Effector memory CD4-positive, alpha-beta T cell (primary cell): ENCODE results near the gene CD274.

ENCODE experiments used
- DNase-seq, 3 donors: peaks; one replicate each; pipeline ENCODE4 v3.0.0-alpha.2; 2020
- H3K27ac ChIP-seq: 2 replicates; pipeline ENCODE4 v1.7.0; 2013; ENCODE audit warnings: mild to moderate bottlenecking, low read length, moderate library complexity; ENCODE audit not compliant: insufficient read depth, poor library complexity, severe bottlenecking
- H3K27me3 ChIP-seq: replicated peaks from 2 replicates; pipeline ENCODE4 v1.7.0; 2013; ENCODE audit warnings: mild to moderate bottlenecking, low read length; ENCODE audit not compliant: insufficient read depth, control insufficient read depth, poor library complexity, severe bottlenecking
- H3K36me3 ChIP-seq: 2 replicates; pipeline ENCODE4 v1.7.0; 2013; ENCODE audit warnings: mild to moderate bottlenecking, low read length, moderate library complexity; ENCODE audit not compliant: control insufficient read depth, insufficient read depth
- H3K4me1 ChIP-seq: 2 replicates; pipeline ENCODE4 v1.7.0; 2013; ENCODE audit warnings: low read length, mild to moderate bottlenecking; ENCODE audit not compliant: control insufficient read depth, insufficient read depth, poor library complexity, severe bottlenecking
- H3K4me3 ChIP-seq: 2 replicates; pipeline ENCODE4 v1.7.0; 2013; ENCODE audit warnings: low read length, low read depth, mild to moderate bottlenecking; ENCODE audit not compliant: insufficient read depth, poor library complexity, severe bottlenecking
- H3K9me3 ChIP-seq: 2 replicates; pipeline ENCODE4 v1.7.0; 2013; ENCODE audit warnings: mild to moderate bottlenecking, low read length, moderate library complexity; ENCODE audit not compliant: control insufficient read depth

The CD274 gene

DNA sequence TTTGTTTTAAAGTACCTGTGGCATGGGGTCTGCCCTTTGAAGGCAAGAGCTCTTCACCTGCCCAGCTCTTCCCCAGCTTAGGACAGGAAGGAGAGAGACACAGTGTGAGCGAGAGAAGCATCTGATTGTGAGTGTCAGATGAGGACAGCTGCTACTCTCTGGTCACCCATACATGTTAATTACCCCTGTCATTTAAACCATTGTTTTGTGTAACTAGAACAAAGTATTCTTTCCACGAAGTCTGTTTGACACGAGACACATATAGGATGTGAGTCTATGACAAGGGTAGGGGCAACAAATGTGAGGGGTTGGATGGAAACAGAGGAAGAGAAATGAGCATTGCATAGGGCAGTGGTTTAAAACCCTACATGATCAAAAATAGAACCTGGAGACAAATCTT lies 3.0 kb upstream of the CD274 start:
- Histone ChIP-seq H3K36me3 (no peaks in the 10 kb centered on the region), H3K27ac (no peak overlapping the region), H3K9me3 (no peaks in the 10 kb centered on the region), H3K4me3 (no peak overlapping the region), H3K27me3 (no peaks in the 10 kb centered on the region), H3K4me1 (peaks cover 22% of the 10 kb centered on the region)
- no peak for DNase-seq

GRCh38 chr9:5448016-5448415 lies 2.3 kb upstream of the CD274 start:
- Histone ChIP-seq H3K27ac (no peak overlapping the region), H3K9me3 (no peaks in the 10 kb centered on the region), H3K4me1 (peaks cover 22% of the 10 kb centered on the region), H3K4me3 (no peak overlapping the region), H3K36me3 (no peaks in the 10 kb centered on the region), H3K27me3 (no peaks in the 10 kb centered on the region)
- no peak for DNase-seq

DNA sequence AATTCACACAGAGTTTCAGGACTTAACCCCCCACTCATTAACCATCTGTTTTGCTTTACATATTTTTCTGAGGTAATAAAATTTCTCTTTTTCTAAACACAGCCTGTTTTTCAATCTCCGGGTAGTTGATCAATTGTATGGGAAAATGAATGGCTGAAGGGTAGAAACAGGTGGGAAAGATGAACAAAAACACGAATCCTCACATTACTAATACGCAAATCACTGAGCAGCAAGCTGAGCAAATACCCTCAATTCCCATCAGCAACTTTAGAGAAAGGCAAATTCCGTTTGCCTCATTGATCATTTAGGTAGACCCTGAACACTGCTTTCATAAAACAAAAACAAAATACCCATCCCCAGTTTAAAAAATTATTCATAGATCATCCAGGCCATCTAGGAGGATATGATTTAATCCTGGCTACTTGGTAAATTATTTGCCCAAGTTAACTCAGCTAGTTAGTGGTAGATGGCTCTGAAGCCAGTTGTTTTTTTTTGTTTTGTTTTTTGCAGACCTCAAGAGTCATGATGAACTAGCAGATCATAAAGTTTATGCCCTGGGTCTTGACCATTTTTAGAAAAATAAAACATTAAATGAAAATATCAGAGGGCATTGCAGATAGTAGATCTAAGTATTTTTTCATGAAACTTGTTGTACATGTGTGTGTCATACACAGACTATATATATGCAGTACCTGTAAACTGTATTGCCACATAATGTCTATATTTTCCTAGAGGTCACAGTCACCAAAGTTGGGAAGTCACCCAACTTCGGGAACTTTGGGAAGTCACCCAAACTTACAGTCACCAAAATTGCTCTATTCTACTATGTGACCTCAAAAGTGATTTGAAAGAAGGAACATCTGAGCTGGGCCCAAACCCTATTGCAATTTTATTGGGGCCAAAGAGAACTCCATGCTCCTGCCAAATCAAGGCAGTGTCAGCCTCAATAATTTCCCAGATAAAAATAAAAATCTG lies 1.6 kb upstream of the CD274 start:
- Histone ChIP-seq H3K4me3 (no peak overlapping the region), H3K36me3 (no peaks in the 10 kb centered on the region), H3K27me3 (no peaks in the 10 kb centered on the region), H3K27ac (peak overlapping the region; percentile 92), H3K9me3 (no peaks in the 10 kb centered on the region), H3K4me1 (peaks cover 22% of the 10 kb centered on the region)
- DNase-seq, result no peak

- DNase-seq, result no peak
- H3K27ac ChIP-seq, result peak overlapping the region; percentile 92
- no peaks in the 10 kb centered on the region for H3K36me3 ChIP-seq
- H3K4me3 ChIP-seq, result peak overlapping the region; percentile 65
- no peaks in the 10 kb centered on the region for H3K9me3 ChIP-seq
- H3K27me3 ChIP-seq, result no peaks in the 10 kb centered on the region
- H3K4me1 ChIP-seq, result peaks cover 22% of the 10 kb centered on the region
Observed at GRCh38 chr9:5449521-5450358, 602 bp upstream of the CD274 start.

DNA sequence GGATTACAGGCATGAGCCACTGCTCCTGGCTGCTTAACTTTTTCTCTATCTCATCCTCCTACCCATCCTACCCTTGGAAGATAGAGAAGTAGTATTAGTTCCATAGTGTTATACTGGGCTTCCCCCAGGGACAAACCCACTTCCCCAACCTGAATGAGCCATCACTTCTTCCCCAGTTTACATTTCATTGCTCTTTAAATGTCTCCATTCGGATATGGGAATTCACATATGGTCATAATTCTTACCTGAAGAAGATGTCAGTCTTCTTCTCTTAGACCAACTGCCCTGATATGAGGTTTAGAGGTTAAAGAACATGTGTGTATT lies 1.9 kb downstream of the CD274 start:
- H3K4me3 ChIP-seq, result no peak overlapping the region
- H3K36me3 ChIP-seq, result peaks cover 2% of the 10 kb centered on the region
- H3K27ac ChIP-seq, result no peak overlapping the region
- no peaks in the 10 kb centered on the region for H3K9me3 ChIP-seq
- no peak for DNase-seq
- H3K4me1 ChIP-seq, result peaks cover 21% of the 10 kb centered on the region
- no peaks in the 10 kb centered on the region for H3K27me3 ChIP-seq

GRCh38 chr9:5453004-5453403 lies 2.7 kb downstream of the CD274 start:
- peaks cover 5% of the 10 kb centered on the region for H3K36me3 ChIP-seq
- H3K27me3 ChIP-seq, result no peaks in the 10 kb centered on the region
- peaks cover 19% of the 10 kb centered on the region for H3K4me1 ChIP-seq
- no peak overlapping the region for H3K4me3 ChIP-seq
- no peak for DNase-seq
- H3K27ac ChIP-seq, result no peak overlapping the region
- no peaks in the 10 kb centered on the region for H3K9me3 ChIP-seq

GRCh38 chr9:5453673-5454072 lies 3.3 kb downstream of the CD274 start:
- H3K27ac ChIP-seq, result no peak overlapping the region
- H3K4me3 ChIP-seq, result no peak overlapping the region

DNA sequence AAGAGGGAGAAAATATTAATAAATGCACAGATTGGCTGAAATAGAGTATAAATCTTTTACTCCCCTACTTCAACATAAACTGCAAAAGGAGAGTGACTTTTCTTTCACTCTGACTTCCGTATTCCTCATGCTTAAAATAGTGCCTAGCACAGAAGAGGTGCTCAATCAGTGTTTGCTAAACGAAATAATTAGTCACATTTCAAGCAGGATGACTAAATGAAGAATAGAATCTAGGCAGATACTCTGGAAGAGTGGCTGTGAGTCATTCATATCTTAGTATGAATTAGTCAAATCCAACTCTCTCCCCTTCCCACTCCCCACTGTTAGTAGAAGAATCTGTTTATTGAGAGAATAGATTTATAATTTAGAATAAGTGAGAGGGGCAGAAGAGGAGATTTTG lies 4.8 kb downstream of the CD274 start:
- H3K36me3 ChIP-seq, result peaks cover 5% of the 10 kb centered on the region
- H3K4me3 ChIP-seq, result no peak overlapping the region
- H3K4me1 ChIP-seq, result peaks cover 11% of the 10 kb centered on the region
- H3K27ac ChIP-seq, result no peak overlapping the region
- H3K9me3 ChIP-seq, result no peaks in the 10 kb centered on the region
- no peak for DNase-seq
- no peaks in the 10 kb centered on the region for H3K27me3 ChIP-seq

More at GRCh38 chr9:5453673-5454072, 3.3 kb downstream of the CD274 start:
- no peaks in the 10 kb centered on the region for H3K9me3 ChIP-seq
- H3K4me1 ChIP-seq, result peaks cover 19% of the 10 kb centered on the region
- H3K36me3 ChIP-seq, result peaks cover 5% of the 10 kb centered on the region
- no peaks in the 10 kb centered on the region for H3K27me3 ChIP-seq
- DNase-seq, result no peak

DNA sequence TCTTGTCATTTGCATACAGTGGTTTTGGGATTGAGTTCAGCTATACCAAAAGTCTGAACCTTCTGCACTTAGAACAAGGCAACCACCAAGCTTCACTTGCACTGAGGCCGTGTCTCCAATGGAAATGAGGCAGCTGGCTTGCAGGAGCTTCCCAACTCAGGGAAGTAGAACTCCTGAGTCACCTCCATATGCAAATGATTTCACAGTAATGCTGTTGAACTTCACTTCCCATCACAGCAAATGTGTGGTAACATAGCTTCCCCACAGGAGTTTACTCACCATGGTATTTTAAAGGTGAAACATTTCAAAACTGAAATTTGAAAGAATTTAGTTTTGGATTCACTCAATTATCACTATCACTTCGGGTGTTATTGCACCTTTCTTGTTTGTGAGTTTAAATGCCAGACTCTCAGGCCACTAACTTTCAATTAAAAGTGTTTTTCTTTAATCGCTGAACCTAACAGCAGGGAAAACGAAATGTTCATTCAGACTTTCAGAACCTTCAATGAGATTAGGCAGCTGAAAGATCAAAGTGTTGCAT lies 9.0 kb downstream of the CD274 start:
- no peak for DNase-seq

DNA sequence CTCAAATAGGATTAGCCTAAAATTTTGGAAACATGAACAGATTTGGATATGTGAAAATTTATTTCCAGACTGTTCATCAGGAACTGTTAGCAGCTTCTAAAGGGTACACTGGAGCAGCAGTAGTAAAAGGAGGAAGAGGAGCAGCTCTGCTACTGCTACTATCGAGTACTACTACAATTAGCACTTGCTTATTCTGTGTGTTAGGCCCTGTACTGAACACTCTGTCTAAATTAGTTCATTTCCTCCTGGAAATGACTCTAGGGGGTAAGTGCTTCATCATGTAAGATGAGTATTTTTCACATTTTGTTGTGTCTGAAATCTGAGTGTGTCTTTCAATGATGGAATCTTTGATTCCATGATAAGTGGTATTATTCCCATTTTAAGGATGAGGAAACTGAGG lies 9.8 kb downstream of the CD274 start:
- H3K36me3 ChIP-seq, result peaks cover 27% of the 10 kb centered on the region
- peaks cover 3% of the 10 kb centered on the region for H3K4me1 ChIP-seq
- H3K4me3 ChIP-seq, result no peak overlapping the region
- H3K27ac ChIP-seq, result no peak overlapping the region
- no peaks in the 10 kb centered on the region for H3K27me3 ChIP-seq
- H3K9me3 ChIP-seq, result no peaks in the 10 kb centered on the region
- DNase-seq, result no peak

More for the DNA sequence above, 9.0 kb downstream of the CD274 start:
- H3K27ac ChIP-seq, result no peak overlapping the region
- H3K4me1 ChIP-seq, result peaks cover 6% of the 10 kb centered on the region
- no peak overlapping the region for H3K4me3 ChIP-seq
- no peaks in the 10 kb centered on the region for H3K9me3 ChIP-seq
- H3K36me3 ChIP-seq, result peaks cover 23% of the 10 kb centered on the region
- H3K27me3 ChIP-seq, result no peaks in the 10 kb centered on the region
